GM06990 (cell line): ENCODE data around the gene IL36G.

Source experiments
- DNase-seq: peaks from one replicate; pipeline ENCODE4 v3.0.0-alpha.2; 2011; ENCODE audit not compliant: insufficient read length; ENCODE audit errors: extremely low read depth
- H3K27me3 ChIP-seq: replicated peaks from 2 replicates; pipeline ENCODE4 v1.6.0; 2011; ENCODE audit warnings: low read length; ENCODE audit not compliant: control insufficient read depth, insufficient read depth
- H3K36me3 ChIP-seq: 2 replicates; pipeline ENCODE4 v1.5.1; 2011; ENCODE audit warnings: low read length; ENCODE audit not compliant: control insufficient read depth, insufficient read depth
- H3K4me3 ChIP-seq: replicated peaks from 2 replicates; pipeline ENCODE4 v1.5.1; 2011; ENCODE audit warnings: low read depth, mild to moderate bottlenecking, control low read depth, low read length
- CTCF ChIP-seq: IDR thresholded peaks from 2 replicates; pipeline ENCODE4 v1.5.1; 2011; ENCODE audit warnings: low read length, control low read depth, mild to moderate bottlenecking, inconsistent platforms; ENCODE audit not compliant: insufficient read depth, poor library complexity, severe bottlenecking

The IL36G gene

GRCh38 chr2:113032737-113033136 is 54.9 kb downstream of the IL36G start:
- Histone ChIP-seq H3K27me3 (no peaks in the 10 kb centered on the region; the same call in 1 of the 2 replicates), H3K36me3 (no peaks in the 10 kb centered on the region), H3K4me3 (no peak overlapping the region)
- DNase-seq: no peak
- TF ChIP-seq CTCF: no peak

GRCh38 chr2:113034016-113034415 is 56.2 kb downstream of the IL36G start:
- no peak for DNase-seq
- H3K27me3 ChIP-seq: no peaks in the 10 kb centered on the region; the same call in 1 of the 2 replicates
- TF ChIP-seq CTCF: no peak
- no peaks in the 10 kb centered on the region for H3K36me3 ChIP-seq
- H3K4me3 ChIP-seq: no peak overlapping the region
